ENCODE results near the gene IDI2.
A peak's percentile ranks its signal among the peaks of the same experiment; 100 is the strongest.

Gene IDI2

DNA sequence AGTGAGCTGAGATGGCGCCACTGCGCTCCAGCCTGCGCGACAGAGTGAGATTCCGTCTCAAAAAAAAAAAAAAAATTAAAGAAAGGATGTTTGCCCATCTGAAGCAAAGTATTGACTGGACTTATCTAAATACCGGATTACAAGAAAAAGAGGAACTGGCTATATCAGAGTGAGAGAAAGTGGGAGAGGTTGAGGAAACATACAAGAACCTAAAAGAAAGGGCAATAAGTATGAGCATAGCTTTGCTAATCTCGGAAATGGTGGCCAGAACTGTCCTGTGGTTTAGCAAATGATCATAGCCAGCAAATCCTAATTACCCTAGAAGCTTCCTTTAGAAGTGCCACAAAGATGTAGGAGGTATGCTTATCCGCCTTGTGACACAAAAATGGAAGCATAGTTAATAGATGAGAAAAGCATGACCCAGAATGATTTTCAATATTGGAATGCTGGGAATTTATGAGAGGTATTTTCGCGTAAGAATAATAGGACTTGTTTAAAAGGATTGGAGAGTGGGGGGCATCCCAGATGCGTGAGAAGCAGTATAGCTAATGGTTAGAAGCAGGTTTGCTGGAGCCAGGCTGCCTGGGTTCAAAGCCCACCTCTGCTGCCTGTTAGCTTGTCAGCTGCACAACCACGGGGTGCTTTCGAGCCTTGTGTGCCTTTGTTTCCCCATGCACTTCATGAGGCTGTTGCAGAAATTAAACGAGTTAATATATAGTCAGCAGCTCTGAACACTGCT lies 38.6 kb downstream of the IDI2 start:
- Histone ChIP-seq H3K9me3 (ENCODE audit: low read length) (no peaks in the 10 kb centered on the region), H3K27me3 (ENCODE audit: insufficient read depth, low read length) (no peaks in the 10 kb centered on the region), H3F3A (ENCODE audit: insufficient read depth, low read length) (no peaks in the 10 kb centered on the region), H2AFZ (ENCODE audit: low read length) (no peak overlapping the region), H3K9me2 (ENCODE audit: low read depth, low read length) (no peaks in the 10 kb centered on the region), H3K4me1 (ENCODE audit: insufficient read depth, low read length, severe bottlenecking) (peaks cover 33% of the 10 kb centered on the region), H4K20me1 (ENCODE audit: insufficient read depth, low read length) (no peaks in the 10 kb centered on the region), H3K4me3 (ENCODE audit: low read depth, low read length, poor library complexity, severe bottlenecking) (peak overlapping the region; percentile 92), H3K79me2 (ENCODE audit: insufficient read depth, low read length) (peaks cover 36% of the 10 kb centered on the region), H3K4me2 (ENCODE audit: low read length) (peak overlapping the region; percentile 92), H3K36me3 (ENCODE audit: insufficient read depth, low read length) (peaks cover 23% of the 10 kb centered on the region), H3K9ac (ENCODE audit: low read length) (peak overlapping the region; percentile 90), H3K27ac (ENCODE audit: low read depth, low read length, poor library complexity, severe bottlenecking) (peak overlapping the region; percentile 41)
- TF ChIP-seq EZH2 (IDR thresholded peaks at IDR 0.05; ENCODE audit: borderline replicate concordance, low read length): no peak
- TF ChIP-seq, protein P1, sequence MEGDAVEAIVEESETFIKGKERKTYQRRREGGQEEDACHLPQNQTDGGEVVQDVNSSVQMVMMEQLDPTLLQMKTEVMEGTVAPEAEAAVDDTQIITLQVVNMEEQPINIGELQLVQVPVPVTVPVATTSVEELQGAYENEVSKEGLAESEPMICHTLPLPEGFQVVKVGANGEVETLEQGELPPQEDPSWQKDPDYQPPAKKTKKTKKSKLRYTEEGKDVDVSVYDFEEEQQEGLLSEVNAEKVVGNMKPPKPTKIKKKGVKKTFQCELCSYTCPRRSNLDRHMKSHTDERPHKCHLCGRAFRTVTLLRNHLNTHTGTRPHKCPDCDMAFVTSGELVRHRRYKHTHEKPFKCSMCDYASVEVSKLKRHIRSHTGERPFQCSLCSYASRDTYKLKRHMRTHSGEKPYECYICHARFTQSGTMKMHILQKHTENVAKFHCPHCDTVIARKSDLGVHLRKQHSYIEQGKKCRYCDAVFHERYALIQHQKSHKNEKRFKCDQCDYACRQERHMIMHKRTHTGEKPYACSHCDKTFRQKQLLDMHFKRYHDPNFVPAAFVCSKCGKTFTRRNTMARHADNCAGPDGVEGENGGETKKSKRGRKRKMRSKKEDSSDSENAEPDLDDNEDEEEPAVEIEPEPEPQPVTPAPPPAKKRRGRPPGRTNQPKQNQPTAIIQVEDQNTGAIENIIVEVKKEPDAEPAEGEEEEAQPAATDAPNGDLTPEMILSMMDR (IDR thresholded peaks at IDR 0.05; ENCODE audit: low read length): no peak

DNA sequence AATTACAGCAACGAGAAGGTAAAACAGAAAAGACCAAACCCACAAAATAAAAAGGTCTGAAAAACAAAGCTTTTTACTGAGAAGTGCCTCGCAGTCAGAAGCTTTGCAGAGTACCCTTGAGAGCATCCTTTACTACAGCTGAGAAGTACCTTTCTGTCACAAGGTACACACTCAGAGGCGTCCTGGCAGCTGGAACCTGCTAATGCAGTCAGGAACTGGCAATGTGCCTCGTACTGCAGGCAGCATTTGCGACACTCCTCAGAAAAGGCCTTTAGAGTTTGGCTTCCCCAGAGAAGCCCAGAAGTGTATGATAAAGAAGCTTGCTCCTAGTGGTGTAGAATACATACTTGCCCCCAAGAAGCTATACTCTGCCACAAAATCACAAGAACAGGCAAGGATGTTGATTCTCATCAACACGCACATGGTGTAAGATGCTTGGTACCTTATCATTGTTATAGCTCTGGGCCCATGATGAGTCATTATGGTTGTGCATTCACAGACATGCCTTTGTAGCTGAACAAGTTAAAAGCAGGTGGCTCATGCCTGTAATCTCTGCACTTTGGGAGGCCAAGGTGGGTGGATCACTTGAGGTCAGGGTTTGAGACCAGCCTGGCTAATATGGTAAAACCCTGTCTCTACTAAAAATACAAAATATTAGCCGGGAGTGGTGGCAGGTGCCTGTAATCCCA lies 39.4 kb downstream of the IDI2 start:
- H3K9ac ChIP-seq (ENCODE audit: low read length): no peak overlapping the region
- no peak for TF ChIP-seq EZH2 (IDR thresholded peaks at IDR 0.05; ENCODE audit: borderline replicate concordance, low read length)
- TF ChIP-seq, protein P1 (IDR thresholded peaks at IDR 0.05; ENCODE audit: low read length): no peak
- H3K4me1 ChIP-seq (ENCODE audit: insufficient read depth, low read length, severe bottlenecking): peaks cover 33% of the 10 kb centered on the region
- H3K9me2 ChIP-seq (ENCODE audit: low read depth, low read length): no peaks in the 10 kb centered on the region
- H3K79me2 ChIP-seq (ENCODE audit: insufficient read depth, low read length): peaks cover 30% of the 10 kb centered on the region
- H2AFZ ChIP-seq (ENCODE audit: low read length): no peak overlapping the region
- H3K4me2 ChIP-seq (ENCODE audit: low read length): no peak overlapping the region
- no peaks in the 10 kb centered on the region; the same call in 1 of the 2 replicates for H3K9me3 ChIP-seq (ENCODE audit: low read length)
- peak overlapping the region; percentile 28 for H3K27ac ChIP-seq (ENCODE audit: low read depth, low read length, poor library complexity, severe bottlenecking)
- no peaks in the 10 kb centered on the region for H3K27me3 ChIP-seq (ENCODE audit: insufficient read depth, low read length)
- no peak overlapping the region for H3K4me3 ChIP-seq (ENCODE audit: low read depth, low read length, poor library complexity, severe bottlenecking)
- H4K20me1 ChIP-seq (ENCODE audit: insufficient read depth, low read length): no peaks in the 10 kb centered on the region
- no peaks in the 10 kb centered on the region for H3F3A ChIP-seq (ENCODE audit: insufficient read depth, low read length)
- peaks cover 21% of the 10 kb centered on the region for H3K36me3 ChIP-seq (ENCODE audit: insufficient read depth, low read length)

DNA sequence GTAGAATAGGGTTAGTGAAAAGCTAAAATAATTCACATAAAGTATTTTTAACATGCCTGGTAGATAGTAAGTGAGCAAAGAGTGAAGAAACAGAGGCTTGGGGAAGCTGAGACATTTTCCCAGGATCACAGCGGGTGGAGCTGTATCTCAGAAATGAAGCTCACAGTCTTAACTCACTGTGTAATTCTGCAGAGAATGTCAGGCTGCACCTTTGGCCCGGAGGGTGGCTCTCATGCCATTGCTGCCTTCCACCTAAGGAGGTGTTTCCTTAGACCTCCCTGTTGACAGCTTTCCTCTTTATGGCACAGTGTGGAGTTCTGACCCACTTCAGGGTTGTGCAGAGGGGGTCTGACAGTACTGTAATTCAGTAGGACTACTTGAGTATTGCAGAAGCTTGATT lies 40.3 kb downstream of the IDI2 start:
- TF ChIP-seq EZH2 (IDR thresholded peaks at IDR 0.05; ENCODE audit: borderline replicate concordance, low read length): no peak
- TF ChIP-seq, protein P1 (IDR thresholded peaks at IDR 0.05; ENCODE audit: low read length): no peak
- Histone ChIP-seq H2AFZ (ENCODE audit: low read length) (no peak overlapping the region), H3K9me3 (ENCODE audit: low read length) (peaks cover 9% of the 10 kb centered on the region), H3K27me3 (ENCODE audit: insufficient read depth, low read length) (no peaks in the 10 kb centered on the region), H3K36me3 (ENCODE audit: insufficient read depth, low read length) (peaks cover 12% of the 10 kb centered on the region), H3K9ac (ENCODE audit: low read length) (no peak overlapping the region), H3F3A (ENCODE audit: insufficient read depth, low read length) (no peaks in the 10 kb centered on the region), H4K20me1 (ENCODE audit: insufficient read depth, low read length) (no peaks in the 10 kb centered on the region), H3K4me1 (ENCODE audit: insufficient read depth, low read length, severe bottlenecking) (peaks cover 26% of the 10 kb centered on the region), H3K9me2 (ENCODE audit: low read depth, low read length) (no peaks in the 10 kb centered on the region), H3K4me3 (ENCODE audit: low read depth, low read length, poor library complexity, severe bottlenecking) (no peak overlapping the region), H3K79me2 (ENCODE audit: insufficient read depth, low read length) (peaks cover 21% of the 10 kb centered on the region), H3K27ac (ENCODE audit: low read depth, low read length, poor library complexity, severe bottlenecking) (no peak overlapping the region), H3K4me2 (ENCODE audit: low read length) (no peak overlapping the region)
